ENCODE data around the gene SIGLEC5. TPM values are rescaled to one million over a fixed set of nuclear protein-coding genes. Genes with fewer than 3 reads are reported as not detected.

Gene SIGLEC5
- total and polyA plus RNA-seq, 4 donors = 0.58 to 2.0 TPM; not detected in 2

GRCh38 chr19:51639916-51640315 is 9.7 kb upstream of the SIGLEC5 start:
- no peak overlapping the region for H3K27ac ChIP-seq (ENCODE audit: low read depth in 1 of 2, low read length in 2 of 2)
- no peak for ATAC-seq (ENCODE audit: low FRiP score)
- H3K9me3 ChIP-seq (ENCODE audit: control insufficient read depth, low read length) = peaks cover 3% of the 10 kb centered on the region
- 59 to 67% methylated on average over 4 of the region's 4 CpGs for WGBS, 2 donors
- H3K27me3 ChIP-seq (ENCODE audit: control insufficient read depth in 1 of 2, insufficient read depth in 2 of 2, low read length in 1 of 2) = no peaks in the 10 kb centered on the region
- no peaks in the 10 kb centered on the region for H3K4me1 ChIP-seq (ENCODE audit: control insufficient read depth in 1 of 2, insufficient read depth in 2 of 2, low read length in 2 of 2)
- H3K4me3 ChIP-seq (ENCODE audit: low read length in 2 of 2) = no peak overlapping the region
- DNase-seq = no peak
- intact Hi-C loops (cut with DNase I) = no loop called here
- no peaks in the 10 kb centered on the region for H3K36me3 ChIP-seq (ENCODE audit: control insufficient read depth in 1 of 2, insufficient read depth in 2 of 2, low read length in 1 of 2)

- no peaks in the 10 kb centered on the region for H3K27me3 ChIP-seq (ENCODE audit: control insufficient read depth in 1 of 2, insufficient read depth in 2 of 2, low read length in 1 of 2)
- WGBS, 2 donors = 19 to 24% methylated on average over 5 of the region's 5 CpGs
Measured at GRCh38 chr19:51637362-51637978, 7.3 kb upstream of the SIGLEC5 start.

GRCh38 chr19:51632126-51632525 is 1.9 kb upstream of the SIGLEC5 start:
- no peak for DNase-seq
- intact Hi-C loops (cut with DNase I) = no loop called here
- Histone ChIP-seq H3K4me1 (ENCODE audit: control insufficient read depth in 1 of 2, insufficient read depth in 2 of 2, low read length in 2 of 2) (no peaks in the 10 kb centered on the region), H3K36me3 (ENCODE audit: control insufficient read depth in 1 of 2, insufficient read depth in 2 of 2, low read length in 1 of 2) (no peaks in the 10 kb centered on the region), H3K27me3 (ENCODE audit: control insufficient read depth in 1 of 2, insufficient read depth in 2 of 2, low read length in 1 of 2) (no peaks in the 10 kb centered on the region), H3K9me3 (ENCODE audit: control insufficient read depth, low read length) (peaks cover 3% of the 10 kb centered on the region), H3K27ac (ENCODE audit: low read depth in 1 of 2, low read length in 2 of 2) (no peak overlapping the region), H3K4me3 (ENCODE audit: low read length in 2 of 2) (no peak overlapping the region)
- 69 to 74% methylated on average over 5 of the region's 5 CpGs for WGBS, 2 donors
- no peak for ATAC-seq (ENCODE audit: low FRiP score)

More at GRCh38 chr19:51637362-51637978, 7.3 kb upstream of the SIGLEC5 start:
- no peaks in the 10 kb centered on the region for H3K36me3 ChIP-seq (ENCODE audit: control insufficient read depth in 1 of 2, insufficient read depth in 2 of 2, low read length in 1 of 2)
- no peak overlapping the region for H3K4me3 ChIP-seq (ENCODE audit: low read length in 2 of 2)
- intact Hi-C loops (cut with DNase I) = no loop called here
- H3K27ac ChIP-seq (ENCODE audit: low read depth in 1 of 2, low read length in 2 of 2) = no peak overlapping the region
- ATAC-seq (ENCODE audit: low FRiP score) (no peak), DNase-seq (no peak)
- H3K9me3 ChIP-seq (ENCODE audit: control insufficient read depth, low read length) = peaks cover 3% of the 10 kb centered on the region
- H3K4me1 ChIP-seq (ENCODE audit: control insufficient read depth in 1 of 2, insufficient read depth in 2 of 2, low read length in 2 of 2) = no peaks in the 10 kb centered on the region

GRCh38 chr19:51628153-51628939 is 1.9 kb downstream of the SIGLEC5 start:
- 82 to 83% methylated on average over 14 of the region's 14 CpGs for WGBS, 2 donors

GRCh38 chr19:51627491-51628138 is 2.6 kb downstream of the SIGLEC5 start:
- H3K9me3 ChIP-seq (ENCODE audit: control insufficient read depth, low read length) = no peaks in the 10 kb centered on the region
- H3K27me3 ChIP-seq (ENCODE audit: control insufficient read depth in 1 of 2, insufficient read depth in 2 of 2, low read length in 1 of 2) = no peaks in the 10 kb centered on the region

More at GRCh38 chr19:51628153-51628939, 1.9 kb downstream of the SIGLEC5 start:
- Histone ChIP-seq H3K9me3 (ENCODE audit: control insufficient read depth, low read length) (no peaks in the 10 kb centered on the region), H3K4me3 (ENCODE audit: low read length in 2 of 2) (no peak overlapping the region), H3K4me1 (ENCODE audit: control insufficient read depth in 1 of 2, insufficient read depth in 2 of 2, low read length in 2 of 2) (no peaks in the 10 kb centered on the region), H3K27ac (ENCODE audit: low read depth in 1 of 2, low read length in 2 of 2) (no peak overlapping the region), H3K27me3 (ENCODE audit: control insufficient read depth in 1 of 2, insufficient read depth in 2 of 2, low read length in 1 of 2) (no peaks in the 10 kb centered on the region), H3K36me3 (ENCODE audit: control insufficient read depth in 1 of 2, insufficient read depth in 2 of 2, low read length in 1 of 2) (no peaks in the 10 kb centered on the region)
- DNase-seq = no peak
- intact Hi-C loops (cut with DNase I) = no loop called here
- no peak for ATAC-seq (ENCODE audit: low FRiP score)

GRCh38 chr19:51626675-51627074 is 3.5 kb downstream of the SIGLEC5 start:
- H3K27ac ChIP-seq (ENCODE audit: low read depth in 1 of 2, low read length in 2 of 2) = no peak overlapping the region
- no peaks in the 10 kb centered on the region for H3K27me3 ChIP-seq (ENCODE audit: control insufficient read depth in 1 of 2, insufficient read depth in 2 of 2, low read length in 1 of 2)
- ATAC-seq (ENCODE audit: low FRiP score) = no peak
- H3K9me3 ChIP-seq (ENCODE audit: control insufficient read depth, low read length) = no peaks in the 10 kb centered on the region
- H3K4me3 ChIP-seq (ENCODE audit: low read length in 2 of 2) = no peak overlapping the region
- WGBS, 2 donors = 50 to 58% methylated on average over 2 of the region's 2 CpGs
- DNase-seq = no peak
- H3K4me1 ChIP-seq (ENCODE audit: control insufficient read depth in 1 of 2, insufficient read depth in 2 of 2, low read length in 2 of 2) = no peaks in the 10 kb centered on the region
- no peaks in the 10 kb centered on the region for H3K36me3 ChIP-seq (ENCODE audit: control insufficient read depth in 1 of 2, insufficient read depth in 2 of 2, low read length in 1 of 2)
- intact Hi-C loops (cut with DNase I) = no loop called here

More at GRCh38 chr19:51627491-51628138, 2.6 kb downstream of the SIGLEC5 start:
- intact Hi-C loops (cut with DNase I) = no loop called here
- ATAC-seq (ENCODE audit: low FRiP score) (no peak), DNase-seq (no peak)
- 54 to 60% methylated on average over 16 of the region's 16 CpGs for WGBS, 2 donors
- Histone ChIP-seq H3K36me3 (ENCODE audit: control insufficient read depth in 1 of 2, insufficient read depth in 2 of 2, low read length in 1 of 2) (no peaks in the 10 kb centered on the region), H3K27ac (ENCODE audit: low read depth in 1 of 2, low read length in 2 of 2) (no peak overlapping the region), H3K4me3 (ENCODE audit: low read length in 2 of 2) (no peak overlapping the region), H3K4me1 (ENCODE audit: control insufficient read depth in 1 of 2, insufficient read depth in 2 of 2, low read length in 2 of 2) (no peaks in the 10 kb centered on the region)

GRCh38 chr19:51621178-51621577 is 9.0 kb downstream of the SIGLEC5 start:
- intact Hi-C loops (cut with DNase I) = no loop called here
- 56 to 69% methylated on average over 2 of the region's 2 CpGs for WGBS, 2 donors
- H3K4me3 ChIP-seq (ENCODE audit: low read length in 2 of 2) = no peak overlapping the region
- H3K9me3 ChIP-seq (ENCODE audit: control insufficient read depth, low read length) = no peaks in the 10 kb centered on the region
- ATAC-seq (ENCODE audit: low FRiP score) (no peak), DNase-seq (no peak)
- no peak overlapping the region for H3K27ac ChIP-seq (ENCODE audit: low read depth in 1 of 2, low read length in 2 of 2)
- no peaks in the 10 kb centered on the region for H3K27me3 ChIP-seq (ENCODE audit: control insufficient read depth in 1 of 2, insufficient read depth in 2 of 2, low read length in 1 of 2)
- no peaks in the 10 kb centered on the region for H3K4me1 ChIP-seq (ENCODE audit: control insufficient read depth in 1 of 2, insufficient read depth in 2 of 2, low read length in 2 of 2)
- no peaks in the 10 kb centered on the region for H3K36me3 ChIP-seq (ENCODE audit: control insufficient read depth in 1 of 2, insufficient read depth in 2 of 2, low read length in 1 of 2)

- Histone ChIP-seq H3K36me3 (ENCODE audit: control insufficient read depth in 1 of 2, insufficient read depth in 2 of 2, low read length in 1 of 2) (no peaks in the 10 kb centered on the region), H3K27ac (ENCODE audit: low read depth in 1 of 2, low read length in 2 of 2) (no peak overlapping the region), H3K27me3 (ENCODE audit: control insufficient read depth in 1 of 2, insufficient read depth in 2 of 2, low read length in 1 of 2) (no peaks in the 10 kb centered on the region), H3K4me3 (ENCODE audit: low read length in 2 of 2) (no peak overlapping the region), H3K4me1 (ENCODE audit: control insufficient read depth in 1 of 2, insufficient read depth in 2 of 2, low read length in 2 of 2) (no peaks in the 10 kb centered on the region), H3K9me3 (ENCODE audit: control insufficient read depth, low read length) (peaks cover 6% of the 10 kb centered on the region)
- intact Hi-C loops (cut with DNase I) = no loop called here
- WGBS, 2 donors = 71 to 79% methylated on average over 7 of the region's 7 CpGs
- ATAC-seq (ENCODE audit: low FRiP score) = no peak
- DNase-seq = no peak
Measured at GRCh38 chr19:51615991-51616390, 14.2 kb downstream of the SIGLEC5 start.

Data from aorta (tissue), 5 donors.